ENCODE measurements around the gene SLC39A9.

Gene SLC39A9

GRCh38 chr14:69501423-69501838, 102.9 kb downstream of the SLC39A9 start:
- no peak overlapping the region for H3K4me3 Mint-ChIP-seq
- no peaks in the 10 kb centered on the region for H3K4me1 Mint-ChIP-seq (ENCODE audit: low read depth)
- peaks cover 12% of the 10 kb centered on the region for H3K27me3 Mint-ChIP-seq
- no peak for DNase-seq
- no peak overlapping the region for H3K27ac Mint-ChIP-seq
- H3K9me3 Mint-ChIP-seq = no peaks in the 10 kb centered on the region
- no peaks in the 10 kb centered on the region for H3K36me3 Mint-ChIP-seq (ENCODE audit: low read depth)

- no peak for DNase-seq
- Mint-ChIP-seq H3K4me3 (no peak overlapping the region), H3K27ac (no peak overlapping the region), H3K4me1 (ENCODE audit: low read depth) (no peaks in the 10 kb centered on the region), H3K9me3 (no peaks in the 10 kb centered on the region), H3K27me3 (peaks cover 9% of the 10 kb centered on the region), H3K36me3 (ENCODE audit: low read depth) (no peaks in the 10 kb centered on the region)
Measured at GRCh38 chr14:69504775-69505174, 106.3 kb downstream of the SLC39A9 start.

- Mint-ChIP-seq H3K36me3 (ENCODE audit: low read depth) (no peaks in the 10 kb centered on the region), H3K9me3 (no peaks in the 10 kb centered on the region), H3K4me3 (no peak overlapping the region), H3K4me1 (ENCODE audit: low read depth) (no peaks in the 10 kb centered on the region), H3K27ac (no peak overlapping the region), H3K27me3 (peaks cover 8% of the 10 kb centered on the region)
- DNase-seq = no peak
Measured at GRCh38 chr14:69505338-69506240, 107.1 kb downstream of the SLC39A9 start.

- Mint-ChIP-seq H3K9me3 (no peaks in the 10 kb centered on the region), H3K27ac (no peak overlapping the region), H3K27me3 (peaks cover 5% of the 10 kb centered on the region), H3K4me1 (ENCODE audit: low read depth) (no peaks in the 10 kb centered on the region), H3K4me3 (no peak overlapping the region), H3K36me3 (ENCODE audit: low read depth) (no peaks in the 10 kb centered on the region)
- no peak for DNase-seq
Measured at GRCh38 chr14:69506241-69506595, 107.7 kb downstream of the SLC39A9 start.
